C4-2B (cell line): ENCODE data around the gene ACCSL.

ENCODE experiments used
- H3K27ac ChIP-seq: fragments of 450-650 bp; 2 replicates; pipeline ENCODE4 v1.5.1; 2017
- ZFX ChIP-seq: fragments of 450-650 bp; IDR thresholded peaks from 2 replicates; pipeline ENCODE4 v1.6.1; 2017
- TF ChIP-seq, protein P1 (sequence below): fragments of 450-650 bp; conservative IDR thresholded peaks from 2 replicates; pipeline ENCODE4 v1.5.1; 2017; ENCODE audit warnings: mild to moderate bottlenecking

The ACCSL gene

DNA sequence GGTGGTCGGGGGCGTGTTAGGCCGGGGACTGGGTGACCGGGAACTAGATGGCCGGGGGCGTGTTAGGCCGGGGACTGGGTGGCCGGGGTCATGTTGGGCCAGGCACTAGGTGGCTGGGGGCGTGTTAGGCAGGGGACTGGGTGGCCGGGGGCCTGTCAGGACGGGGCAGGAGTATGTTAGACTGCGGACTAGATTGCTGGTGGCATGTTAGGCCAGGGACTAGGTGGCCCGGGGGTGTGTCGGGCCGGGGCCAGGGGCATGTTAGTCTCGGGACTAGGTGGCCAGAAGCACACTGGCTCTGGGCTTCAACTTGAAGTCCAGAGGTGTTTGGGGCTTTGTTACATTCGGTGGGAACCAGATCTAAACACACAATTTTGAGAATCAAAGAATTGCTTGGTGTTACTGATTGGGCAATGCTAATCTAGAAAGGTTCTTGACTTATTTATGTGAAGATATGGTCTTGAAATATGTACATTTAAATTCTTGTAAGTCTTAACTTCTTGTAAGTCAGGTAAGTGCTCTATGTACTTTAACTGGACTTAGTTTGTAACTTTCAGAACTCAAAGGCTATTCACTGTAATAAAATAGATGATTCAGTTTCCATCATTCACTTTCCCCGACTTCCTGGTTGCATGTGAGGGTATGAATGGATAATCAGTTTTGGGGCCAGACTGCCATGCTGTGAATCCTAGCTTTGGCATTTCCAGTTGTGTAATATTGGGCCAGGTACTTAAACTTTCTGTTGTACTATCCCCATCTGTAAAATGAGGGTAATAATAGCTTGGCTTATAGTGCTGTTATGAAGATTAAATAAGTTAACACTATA lies 48.8 kb downstream of the ACCSL start:
- H3K27ac ChIP-seq = peak overlapping the region; percentile 79
- TF ChIP-seq, protein P1, sequence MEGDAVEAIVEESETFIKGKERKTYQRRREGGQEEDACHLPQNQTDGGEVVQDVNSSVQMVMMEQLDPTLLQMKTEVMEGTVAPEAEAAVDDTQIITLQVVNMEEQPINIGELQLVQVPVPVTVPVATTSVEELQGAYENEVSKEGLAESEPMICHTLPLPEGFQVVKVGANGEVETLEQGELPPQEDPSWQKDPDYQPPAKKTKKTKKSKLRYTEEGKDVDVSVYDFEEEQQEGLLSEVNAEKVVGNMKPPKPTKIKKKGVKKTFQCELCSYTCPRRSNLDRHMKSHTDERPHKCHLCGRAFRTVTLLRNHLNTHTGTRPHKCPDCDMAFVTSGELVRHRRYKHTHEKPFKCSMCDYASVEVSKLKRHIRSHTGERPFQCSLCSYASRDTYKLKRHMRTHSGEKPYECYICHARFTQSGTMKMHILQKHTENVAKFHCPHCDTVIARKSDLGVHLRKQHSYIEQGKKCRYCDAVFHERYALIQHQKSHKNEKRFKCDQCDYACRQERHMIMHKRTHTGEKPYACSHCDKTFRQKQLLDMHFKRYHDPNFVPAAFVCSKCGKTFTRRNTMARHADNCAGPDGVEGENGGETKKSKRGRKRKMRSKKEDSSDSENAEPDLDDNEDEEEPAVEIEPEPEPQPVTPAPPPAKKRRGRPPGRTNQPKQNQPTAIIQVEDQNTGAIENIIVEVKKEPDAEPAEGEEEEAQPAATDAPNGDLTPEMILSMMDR = no peak
- no peak for TF ChIP-seq ZFX

DNA sequence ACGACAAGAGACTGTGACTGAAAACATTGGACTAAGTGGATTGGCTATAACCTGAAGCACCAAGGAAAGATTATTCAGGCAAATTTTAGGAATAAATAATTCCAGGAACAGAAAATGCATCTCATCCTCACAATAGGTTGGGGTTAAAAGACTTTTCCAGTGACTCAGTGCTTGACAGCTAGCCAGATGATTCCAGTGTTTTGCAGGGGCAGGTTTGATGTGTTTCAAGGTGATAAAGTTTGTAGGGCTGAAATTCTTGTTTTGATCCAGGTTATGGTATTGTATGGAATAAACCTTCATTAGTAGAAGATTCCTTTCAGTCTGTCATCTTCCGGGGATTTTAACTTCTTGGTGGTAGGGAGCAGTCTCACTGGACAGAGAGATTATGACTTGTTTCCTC lies 50.0 kb downstream of the ACCSL start:
- H3K27ac ChIP-seq = no peak overlapping the region
- no peak for TF ChIP-seq ZFX
- TF ChIP-seq, protein P1 = no peak

DNA sequence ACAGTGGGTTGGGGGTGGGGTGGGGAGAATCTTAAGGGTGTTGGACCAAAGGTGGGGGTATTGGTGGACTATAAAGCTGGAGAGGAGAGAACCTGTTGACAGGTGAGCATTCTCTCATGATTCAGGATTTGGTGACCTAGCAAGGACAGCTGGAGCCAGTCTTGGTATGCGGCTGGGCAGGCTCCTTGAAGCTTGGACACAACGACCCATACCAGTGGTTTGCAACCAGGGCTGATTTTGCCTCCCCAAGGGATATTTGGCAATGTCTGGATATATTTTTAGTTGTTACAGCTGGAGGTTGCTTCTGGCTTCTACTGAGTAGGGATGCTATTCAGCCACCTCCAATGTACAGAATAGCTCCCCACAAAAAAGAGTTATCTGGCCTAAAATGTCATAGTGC lies 53.3 kb downstream of the ACCSL start:
- no peak for TF ChIP-seq ZFX
- TF ChIP-seq, protein P1 = no peak
- no peak overlapping the region for H3K27ac ChIP-seq

DNA sequence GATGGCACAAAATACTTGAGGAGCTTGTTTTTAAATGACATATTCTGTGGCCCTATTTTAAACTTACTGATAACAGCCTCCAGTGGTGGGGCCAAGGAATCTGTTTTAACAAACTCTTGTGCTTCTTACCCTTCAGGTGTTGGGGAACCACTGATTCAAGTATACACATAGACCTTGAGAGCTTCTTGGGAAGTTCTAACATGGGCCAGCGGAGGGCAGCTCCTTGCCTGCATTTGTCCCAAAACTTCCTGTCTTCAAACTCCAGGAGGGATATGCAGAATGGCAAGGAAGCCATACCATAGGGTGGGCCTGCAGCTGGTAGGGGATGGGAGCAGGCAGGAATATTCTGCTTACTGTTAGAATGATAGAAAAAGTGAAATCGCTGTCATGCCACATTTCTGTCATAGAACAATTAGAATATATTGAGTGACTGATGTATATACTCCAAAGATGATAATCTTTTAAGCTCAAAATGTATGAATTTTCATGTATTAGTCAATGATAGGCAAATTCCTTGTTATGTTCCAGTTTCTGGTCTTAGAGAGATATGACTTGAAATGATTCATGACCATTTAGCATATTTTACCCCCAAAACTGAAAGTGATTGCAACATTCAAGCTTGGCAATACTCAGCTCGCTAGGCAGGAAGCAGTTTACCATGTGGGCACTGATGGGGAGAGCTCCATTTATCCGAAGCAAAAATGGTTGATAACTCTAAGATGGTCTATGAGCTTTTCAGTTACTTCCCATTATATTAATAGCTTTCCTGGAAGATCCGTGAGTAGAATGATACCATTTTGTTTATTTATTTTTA lies 56.9 kb downstream of the ACCSL start:
- TF ChIP-seq ZFX = no peak
- TF ChIP-seq, protein P1 = peak; percentile 20; the same call in 1 of the 2 replicates
- H3K27ac ChIP-seq = no peak overlapping the region

DNA sequence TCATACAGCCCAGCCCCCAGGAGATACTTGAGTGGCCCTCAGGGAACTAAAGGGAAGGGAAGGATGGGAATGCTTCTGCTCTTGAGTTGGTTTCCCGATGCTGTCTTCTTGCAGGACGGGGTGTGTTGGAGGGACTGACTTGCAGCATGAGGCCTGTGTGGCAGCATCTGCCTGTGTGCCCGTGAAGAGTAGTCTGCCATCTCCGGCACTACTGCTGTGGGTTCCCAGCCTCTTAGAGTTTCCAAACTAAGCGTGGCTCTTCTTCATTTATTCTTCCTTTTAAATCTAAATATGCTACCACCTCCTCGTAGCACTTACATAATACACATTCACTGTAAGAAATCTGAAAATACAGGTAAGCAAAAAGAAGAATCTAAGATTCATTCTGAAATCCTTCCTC lies 60.5 kb downstream of the ACCSL start:
- TF ChIP-seq, protein P1 = no peak
- TF ChIP-seq ZFX = no peak
- H3K27ac ChIP-seq = no peak overlapping the region
